ENCODE results near the gene ANXA2R. TPM values are rescaled to one million over a fixed set of nuclear protein-coding genes. Genes with fewer than 3 reads are reported as not detected.

Gene ANXA2R
- total and polyA plus RNA-seq, 2 of the 13 experiments (the other 11 are each of a cell fraction or from before 2014, with no cell fraction given) = 0.95 to 1.3 TPM

GRCh38 chr5:43042626-43043399 lies 2.7 kb upstream of the ANXA2R start (continued):
- TF ChIP-seq ZBTB46 (CRISPR knock-in tag; IDR thresholded peaks at IDR 0.05; ENCODE audit: borderline replicate concordance) (0 out of 2 replicates have a peak, but pooled peaks have one; percentile 8), CSRNP2 (CRISPR knock-in tag; conservative IDR thresholded peaks at IDR 0.05; ENCODE audit: low read depth) (no peak), AKAP8 (CRISPR knock-in tag; IDR thresholded peaks at IDR 0.05) (no peak), ZNF839 (CRISPR knock-in tag; IDR thresholded peaks at IDR 0.05; ENCODE audit: borderline replicate concordance) (no peak), ARHGAP35 (CRISPR knock-in tag; IDR thresholded peaks at IDR 0.05; ENCODE audit: borderline replicate concordance) (no peak), DR1 (CRISPR knock-in tag; IDR thresholded peaks at IDR 0.05) (no peak), LRRFIP1 (CRISPR knock-in tag; conservative IDR thresholded peaks at IDR 0.05) (no peak), U2AF1 (optimal IDR thresholded peaks at IDR 0.05; ENCODE audit: low read depth, low read length) (no peak), ELF3 (CRISPR knock-in tag; IDR thresholded peaks at IDR 0.05) (no peak), ZBTB39 (CRISPR knock-in tag; IDR thresholded peaks at IDR 0.05) (no peak), ZNF740 (CRISPR knock-in tag; IDR thresholded peaks at IDR 0.05) (no peak), MLXIP (CRISPR knock-in tag; IDR thresholded peaks at IDR 0.05; ENCODE audit: borderline replicate concordance) (no peak), ZBTB8A (CRISPR knock-in tag; IDR thresholded peaks at IDR 0.05; ENCODE audit: borderline replicate concordance, low read depth) (no peak), ZNF576 (CRISPR knock-in tag; IDR thresholded peaks at IDR 0.05) (no peak), ZNF780A (CRISPR knock-in tag; IDR thresholded peaks at IDR 0.05) (no peak)
